Activated CD4-positive, CD25-positive, alpha-beta regulatory T cell (primary cell): Measurements from ENCODE around the gene NPY4R.
"Not testable (repeated sequence)": the region's sequence is repeated elsewhere in the genome, so short reads cannot be mapped to it uniquely, and the experiment has no call there.

Experiments
- DNase-seq, 4 experiments: peaks; one replicate each; lab custom pipeline; 2025; lab: John Stamatoyannopoulos, UW

The NPY4R gene

DNA sequence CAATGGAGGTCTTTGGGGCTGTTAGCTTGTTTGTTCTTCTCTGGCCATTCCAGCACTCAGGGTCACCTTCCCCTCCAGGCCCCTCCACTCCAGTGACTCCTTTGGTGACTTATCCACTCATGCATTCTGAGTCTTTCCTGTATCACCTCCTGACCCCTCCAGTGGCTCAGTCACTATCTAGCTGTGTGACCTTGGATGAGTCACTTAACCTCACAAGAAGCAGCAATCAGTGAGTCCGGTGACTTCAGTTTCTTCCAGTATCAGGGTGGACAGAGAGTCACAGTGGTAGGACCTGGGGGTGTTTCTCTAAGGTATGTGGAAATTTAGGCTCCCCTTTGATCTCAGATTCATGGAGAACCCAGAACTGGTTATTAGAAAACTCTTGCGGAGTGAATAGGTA is 9.8 kb downstream of the NPY4R start:
- not testable (repeated sequence) for DNase-seq

DNA sequence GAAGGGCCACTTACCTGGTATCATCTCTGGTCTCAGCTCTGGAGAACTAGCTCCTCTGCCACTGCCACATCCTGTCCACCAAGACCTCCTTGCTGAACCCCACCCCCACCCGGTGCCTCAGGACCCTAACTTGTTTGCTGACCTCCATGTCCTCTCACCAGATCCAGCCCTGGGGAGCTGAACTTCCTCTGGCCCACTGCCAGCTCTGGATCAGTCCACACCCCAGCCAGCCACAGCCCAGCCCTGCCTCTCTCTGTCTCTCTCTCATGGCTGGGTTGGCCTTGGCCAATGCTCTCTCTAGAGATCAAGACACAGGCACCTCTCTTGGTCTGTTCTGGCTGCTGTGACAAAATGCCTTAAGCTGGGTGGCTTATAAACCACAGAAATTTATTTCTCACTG is 14.4 kb downstream of the NPY4R start:
- not testable (repeated sequence) for DNase-seq

DNA sequence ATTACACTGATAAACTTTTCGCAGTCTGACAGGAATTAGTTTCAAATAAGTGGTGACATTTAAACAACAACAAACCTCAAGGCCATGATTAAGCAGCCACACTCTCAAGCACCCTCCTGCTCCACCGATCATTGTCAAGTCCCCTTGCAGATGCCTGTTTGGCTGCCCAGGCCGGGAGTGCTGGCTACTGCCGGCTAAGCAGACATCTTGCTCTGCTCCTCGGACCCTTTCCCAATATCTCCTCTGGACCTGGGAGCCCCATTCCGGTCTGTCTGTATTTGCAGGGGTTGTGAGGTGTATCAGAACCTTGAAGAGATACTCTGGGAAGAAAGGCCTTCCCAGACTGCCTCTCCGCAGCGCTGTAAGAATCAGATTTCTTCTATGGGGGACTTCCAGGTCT is 14.9 kb downstream of the NPY4R start:
- DNase-seq, result not testable (repeated sequence)

DNA sequence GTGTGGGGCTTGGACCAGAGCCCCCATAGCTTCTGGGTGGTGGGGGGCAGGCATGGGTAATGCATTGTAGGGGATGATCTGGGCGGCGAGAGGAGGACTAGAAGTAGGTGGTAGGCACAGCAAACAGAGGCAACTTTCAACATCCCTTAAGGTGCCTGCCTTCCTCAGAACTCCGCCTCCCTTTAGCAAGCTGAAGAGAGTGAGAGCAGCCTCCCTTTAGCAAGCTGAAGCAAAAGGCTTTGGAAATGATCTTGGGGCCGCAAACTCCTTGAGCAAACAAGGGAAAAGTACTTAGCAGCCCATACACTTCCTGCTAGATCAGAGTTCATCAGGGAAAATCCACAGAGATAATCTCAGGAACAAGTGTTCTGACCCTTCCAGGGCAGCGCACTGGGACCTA is 18.3 kb downstream of the NPY4R start:
- not testable (repeated sequence) for DNase-seq

DNA sequence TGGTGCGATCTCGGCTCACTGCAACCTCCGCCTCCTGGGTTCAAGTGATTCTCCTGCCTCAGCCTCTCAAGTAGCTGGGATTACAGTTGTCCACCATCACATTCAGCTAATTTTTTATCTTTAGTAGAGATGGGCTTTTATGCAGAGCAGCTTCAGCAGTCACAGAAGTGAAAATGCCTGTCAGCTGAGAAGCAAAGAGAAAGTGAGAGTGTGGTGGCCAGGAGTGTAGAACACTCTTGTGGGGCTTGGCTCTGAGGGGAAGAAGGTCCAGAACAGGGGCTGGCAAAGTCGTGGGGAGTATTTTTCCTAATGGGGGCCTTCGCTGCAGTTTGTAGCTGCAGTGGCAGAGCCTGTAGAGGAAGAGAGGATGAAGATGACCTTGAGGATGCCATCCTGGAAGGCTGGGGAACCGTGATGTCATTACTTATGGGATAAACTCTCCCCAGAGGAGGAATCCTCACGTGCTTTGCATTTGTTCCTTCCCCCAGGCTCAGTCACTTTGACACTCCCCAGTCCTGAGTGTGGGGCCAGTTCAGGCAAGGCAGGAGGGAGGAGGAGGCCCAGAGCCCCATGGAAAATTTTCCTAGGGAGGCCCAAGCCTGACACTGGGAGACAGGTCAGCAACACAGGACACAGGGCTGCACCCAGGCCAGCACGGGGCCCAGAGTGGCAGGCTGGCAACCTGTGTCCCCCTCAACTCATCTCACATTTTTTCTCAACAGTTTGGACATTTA is 20.2 kb downstream of the NPY4R start:
- not testable (repeated sequence) for DNase-seq

DNA sequence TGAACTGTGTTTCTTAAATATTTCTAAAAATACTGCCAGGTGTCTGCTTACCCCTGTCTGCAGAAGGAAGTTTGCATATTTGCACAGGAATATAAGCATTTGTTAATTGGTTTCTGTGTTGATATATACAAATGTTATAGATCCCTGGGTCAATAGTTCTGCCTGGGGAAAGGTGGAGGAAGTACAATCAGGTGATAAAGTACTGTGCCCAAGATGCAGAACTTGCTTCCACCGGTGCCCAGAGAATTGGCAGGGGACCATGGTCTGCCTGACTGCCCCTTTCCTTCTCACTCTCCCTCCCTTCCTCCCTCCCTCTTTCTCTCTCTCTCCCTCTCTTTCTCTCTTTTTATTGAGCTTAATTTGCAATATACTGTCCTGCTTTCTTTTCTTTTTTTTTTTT is 22.3 kb downstream of the NPY4R start:
- DNase-seq, result not testable (repeated sequence)

DNA sequence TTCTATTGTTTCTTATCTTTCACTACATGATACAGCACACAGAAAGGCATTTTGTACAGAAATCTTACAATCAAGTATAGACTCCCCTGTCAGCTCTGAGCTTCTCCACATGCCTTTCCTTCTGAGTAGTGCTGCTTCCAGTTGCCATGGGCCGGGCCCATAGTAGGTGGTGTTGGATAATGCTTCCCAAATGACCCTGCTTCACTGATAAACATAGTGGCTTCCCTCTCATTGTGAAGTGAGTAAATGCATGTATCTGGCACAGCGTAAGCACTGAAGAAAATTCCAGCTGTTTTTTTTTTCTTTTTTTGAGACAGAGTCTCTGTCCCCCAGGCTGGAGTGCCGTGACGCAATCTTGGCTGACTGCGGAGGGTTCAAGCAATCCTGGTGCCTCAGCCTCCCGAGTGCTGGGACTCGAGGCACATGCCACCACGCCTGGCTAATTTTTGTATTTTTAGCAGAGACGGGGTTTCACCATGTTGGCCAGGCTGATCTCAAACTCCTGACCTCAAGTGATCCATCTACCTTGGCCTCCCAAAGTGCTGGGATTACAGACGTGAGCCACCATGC is 23.0 kb downstream of the NPY4R start:
- DNase-seq, result not testable (repeated sequence)

DNA sequence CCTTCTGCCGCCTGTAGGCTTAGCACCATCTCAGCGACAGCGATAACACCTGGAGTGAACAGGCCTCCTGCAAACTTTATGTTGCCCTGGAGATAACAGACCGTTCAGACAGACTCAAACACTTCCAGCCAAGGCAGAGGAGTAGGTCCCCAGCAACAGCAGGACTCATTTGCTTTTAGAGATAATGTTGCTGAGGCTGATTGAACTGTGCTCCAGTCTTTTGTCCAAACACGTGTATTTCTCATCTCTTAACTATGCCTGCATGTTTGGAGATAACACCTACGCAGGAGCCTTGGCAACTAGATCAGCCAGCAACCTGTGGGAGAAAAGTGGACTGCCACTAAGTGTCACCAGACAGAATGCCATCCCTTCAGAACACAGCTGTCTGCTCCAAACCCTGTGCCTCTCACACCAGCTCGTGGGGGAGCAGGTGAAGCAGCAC is 23.9 kb downstream of the NPY4R start:
- DNase-seq, result not testable (repeated sequence)

DNA sequence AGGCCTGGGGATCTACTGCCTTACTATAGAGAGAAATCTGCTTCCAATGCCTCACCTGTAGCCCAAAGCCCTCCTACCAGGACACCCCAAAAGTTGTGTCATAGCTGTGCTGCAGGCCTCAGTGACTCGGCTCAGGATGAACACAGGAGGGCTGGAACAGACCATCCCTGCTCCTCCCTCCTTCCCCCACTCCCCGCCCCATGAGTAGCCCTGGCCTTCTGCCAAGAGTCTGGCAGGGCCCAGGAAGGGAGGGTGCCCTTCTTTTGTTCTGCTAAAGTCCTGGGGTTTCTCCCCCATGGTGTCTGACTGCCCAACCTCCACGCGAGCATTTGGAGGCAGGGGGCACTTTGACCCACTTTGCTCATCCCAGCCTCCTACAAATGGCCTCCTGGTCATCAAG is 24.8 kb downstream of the NPY4R start:
- DNase-seq, result not testable (repeated sequence)

DNA sequence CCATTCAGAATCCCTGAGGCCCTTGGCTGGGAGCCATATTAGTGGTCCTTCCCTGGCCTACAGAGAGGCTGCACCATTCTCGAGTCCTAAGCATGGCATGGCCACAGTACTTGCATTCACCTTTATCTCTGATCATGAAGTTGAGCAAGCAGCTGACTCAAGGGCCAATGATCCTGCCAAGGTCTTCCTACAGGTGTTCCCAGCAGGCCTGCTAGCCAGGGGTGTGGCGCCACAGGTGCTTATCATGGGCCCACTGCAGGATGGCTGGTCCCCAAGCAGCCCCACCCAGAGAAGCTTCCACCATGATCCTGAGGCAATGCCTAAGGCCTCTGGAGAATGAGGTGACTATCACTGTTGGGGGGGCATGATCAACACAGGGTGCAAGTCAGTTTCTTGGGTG is 42.2 kb downstream of the NPY4R start:
- DNase-seq, result not testable (repeated sequence)

DNA sequence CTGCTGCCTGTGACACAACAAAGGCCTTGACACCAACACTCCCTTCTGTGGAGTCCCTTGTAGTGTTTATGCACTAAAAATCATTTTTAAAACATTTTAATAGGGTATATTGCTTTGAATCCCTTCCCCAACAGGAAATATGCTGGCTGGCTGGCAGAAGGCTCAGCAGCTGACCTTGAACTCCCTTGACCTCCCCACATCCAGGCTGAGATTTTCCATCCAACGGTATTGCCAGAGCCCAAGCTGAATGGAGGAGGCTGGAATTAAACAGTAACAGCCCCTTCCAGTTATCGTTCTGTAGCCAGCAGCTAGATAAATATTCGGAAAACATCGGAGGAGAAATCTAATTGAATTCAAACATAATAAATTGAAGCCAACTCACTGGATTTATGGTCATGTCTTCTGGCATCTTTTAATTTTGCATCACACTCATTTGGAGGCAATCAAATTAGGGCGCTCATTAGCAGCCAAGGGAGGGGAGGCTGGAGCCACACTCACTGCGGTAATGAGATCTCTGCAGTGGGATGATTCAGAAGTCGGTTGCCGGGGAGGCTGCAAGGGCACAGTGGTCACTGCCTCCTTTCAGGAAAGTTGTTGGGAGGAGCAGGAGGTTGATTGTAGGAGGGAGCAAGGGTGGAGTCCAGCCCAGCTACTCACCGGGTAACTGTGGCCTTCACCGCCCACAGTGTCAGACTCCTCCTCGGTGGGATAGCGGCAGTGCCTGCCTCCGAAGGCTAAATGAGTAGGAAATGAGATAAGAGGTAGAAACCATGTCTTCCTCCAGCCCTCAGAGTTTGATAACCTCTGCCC is 46.0 kb downstream of the NPY4R start:
- DNase-seq, result not testable (repeated sequence)

DNA sequence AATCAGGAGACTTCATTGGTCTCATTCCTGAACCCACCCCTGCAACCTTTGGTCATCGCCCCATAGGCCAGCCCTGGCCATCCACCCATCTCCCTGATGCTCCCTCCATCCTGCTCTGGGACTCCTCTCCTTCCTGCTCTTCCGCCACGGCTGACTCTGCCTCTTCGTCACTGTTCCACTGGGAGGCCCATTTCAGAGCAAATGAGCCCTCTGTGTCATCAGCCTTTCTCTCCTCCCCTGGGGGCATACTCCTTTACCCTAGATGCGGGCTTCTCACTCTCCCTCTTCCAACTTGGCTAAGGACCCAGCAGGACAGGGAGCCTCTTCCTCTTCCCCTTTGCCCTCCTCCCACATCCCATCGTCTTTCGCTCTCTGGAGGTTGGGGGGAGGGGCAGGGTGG is 47.5 kb downstream of the NPY4R start:
- not testable (repeated sequence) for DNase-seq

DNA sequence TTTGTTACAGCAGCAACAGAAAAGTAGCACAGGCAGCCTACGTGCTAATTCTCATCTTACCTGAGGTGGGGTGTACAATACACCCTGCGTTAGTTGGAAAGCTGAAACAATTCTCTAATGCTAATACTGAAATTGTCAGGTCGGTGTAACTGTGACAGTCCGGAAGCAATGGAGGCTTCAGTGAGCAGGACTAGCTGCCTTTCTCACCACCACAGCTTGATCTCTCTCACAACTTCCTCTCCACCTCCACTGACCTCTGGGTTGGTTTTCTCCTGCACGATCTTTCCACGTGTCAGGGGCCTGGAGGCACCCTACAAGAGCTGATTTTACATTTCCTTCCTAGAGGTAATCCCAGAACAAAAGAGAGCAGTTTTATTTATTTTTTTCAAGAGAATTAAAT is 50.5 kb downstream of the NPY4R start:
- not testable (repeated sequence) for DNase-seq

DNA sequence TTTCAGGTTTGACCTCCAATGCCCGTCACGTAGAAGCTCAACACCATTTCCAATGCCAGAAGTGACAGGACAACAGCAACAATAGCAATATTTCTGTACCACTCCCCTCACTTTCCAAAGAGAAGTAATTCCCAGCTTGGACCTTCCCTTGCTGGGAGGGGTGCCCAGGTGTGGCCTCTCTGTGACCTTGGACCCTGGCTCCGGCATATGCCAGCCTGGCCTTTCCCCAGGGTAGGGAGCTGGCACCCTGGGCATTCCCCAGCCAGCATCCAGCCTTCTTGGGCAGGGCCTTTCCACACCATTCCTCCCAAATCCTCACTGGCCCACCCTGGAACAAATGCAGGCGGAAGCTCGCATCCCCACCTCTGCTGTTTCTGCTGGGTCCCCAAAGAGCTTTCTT is 53.1 kb downstream of the NPY4R start:
- DNase-seq, result not testable (repeated sequence)

DNA sequence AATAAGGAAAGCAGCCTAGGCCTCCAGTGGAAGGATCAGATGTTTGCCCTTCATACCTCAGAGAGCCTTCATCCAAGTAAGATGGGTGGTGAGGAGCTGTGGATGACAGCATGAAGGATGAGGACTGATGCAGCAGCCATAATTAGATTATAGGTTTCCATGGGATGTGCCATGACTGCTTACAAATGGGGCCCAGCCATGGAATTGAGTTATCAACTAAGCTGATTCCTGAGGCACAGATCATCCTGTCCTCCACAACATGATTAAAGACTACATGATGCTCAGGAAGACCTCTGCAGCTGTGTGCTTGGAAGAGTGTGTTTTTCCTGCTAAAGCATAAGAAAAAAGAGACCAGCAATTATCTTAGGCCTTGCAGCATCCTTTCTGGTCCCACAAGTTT is 54.6 kb downstream of the NPY4R start:
- DNase-seq, result not testable (repeated sequence)
